ENCODE results near the gene PNCK.
A peak's percentile ranks its signal among the peaks of the same experiment; 100 is the strongest.
"Not testable (repeated sequence)": the region's sequence is repeated elsewhere in the genome, so short reads cannot be mapped to it uniquely, and the experiment has no call there.

The PNCK gene

DNA sequence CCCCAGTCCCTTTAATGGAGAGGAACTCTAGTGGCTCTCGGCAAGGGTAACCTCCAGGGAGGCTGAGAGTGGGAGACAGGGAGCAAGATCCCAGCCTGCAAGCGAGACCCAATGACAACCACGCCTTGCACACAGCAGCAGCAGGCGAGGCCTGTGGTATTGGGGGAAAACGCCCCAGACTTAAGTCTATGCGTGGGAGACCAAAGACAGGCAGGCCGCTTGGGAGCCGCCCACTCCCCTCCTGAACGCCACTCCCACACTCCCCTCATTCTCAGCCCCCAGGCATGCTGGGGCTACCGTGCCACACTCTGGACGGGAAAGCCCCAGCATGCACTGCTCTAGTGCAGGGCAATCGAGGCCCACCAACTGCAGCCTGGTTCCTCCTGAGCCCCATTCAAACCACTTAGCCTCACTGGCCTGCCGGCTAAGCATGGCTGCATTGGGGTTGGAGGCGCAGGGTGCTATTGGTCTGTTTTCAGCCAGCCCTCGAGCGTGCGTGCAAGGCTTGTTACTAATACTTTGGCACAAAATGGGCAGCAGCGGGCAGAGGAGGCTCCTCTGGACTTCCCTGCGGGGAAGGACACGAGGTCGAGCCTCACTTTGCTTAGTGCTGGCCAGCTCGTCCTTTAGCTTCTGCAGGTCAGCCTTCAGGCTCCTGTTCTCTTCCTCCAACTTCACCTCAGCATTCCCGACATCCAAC lies 28.9 kb upstream of the PNCK start:
- no peak overlapping the region for H3K4me3 Mint-ChIP-seq
- no peak for DNase-seq (ENCODE audit: low spot score in 2 of 2)
- no peak for ATAC-seq
- peaks cover 41% of the 10 kb centered on the region for H3K36me3 Mint-ChIP-seq
- H3K4me1 Mint-ChIP-seq = peaks cover 8% of the 10 kb centered on the region
- H3K9me3 Mint-ChIP-seq = no peaks in the 10 kb centered on the region
- no peak overlapping the region for H3K27ac Mint-ChIP-seq

DNA sequence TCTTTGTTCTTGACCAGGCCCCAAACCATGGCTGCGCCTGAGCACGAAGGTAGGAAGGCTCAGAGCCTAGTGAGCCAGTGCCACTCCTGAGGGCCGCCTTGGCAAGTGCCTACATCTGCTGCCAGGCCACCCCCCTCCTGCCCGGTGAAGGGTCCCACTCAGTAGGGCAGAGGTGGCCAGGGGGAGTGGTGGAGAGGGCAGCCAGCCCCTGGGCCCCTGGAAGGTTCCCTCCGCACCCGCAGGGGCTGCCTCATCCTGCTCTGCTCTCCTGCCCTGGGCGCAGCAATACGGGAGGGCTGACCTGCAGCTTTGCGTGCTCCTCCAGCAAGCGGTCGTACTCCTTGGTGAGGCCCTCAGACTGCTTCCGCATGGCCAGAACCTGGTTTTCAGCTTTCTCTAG lies 28.1 kb upstream of the PNCK start:
- DNase-seq (ENCODE audit: low spot score in 2 of 2) (no peak), ATAC-seq (no peak)
- H3K4me1 Mint-ChIP-seq = peaks cover 6% of the 10 kb centered on the region
- peaks cover 41% of the 10 kb centered on the region for H3K36me3 Mint-ChIP-seq
- H3K27ac Mint-ChIP-seq = no peak overlapping the region
- no peak overlapping the region for H3K4me3 Mint-ChIP-seq
- H3K9me3 Mint-ChIP-seq = no peaks in the 10 kb centered on the region

GRCh38 chrX:153700967-153701366 lies 27.4 kb upstream of the PNCK start:
- no peaks in the 10 kb centered on the region for H3K4me1 Mint-ChIP-seq
- ATAC-seq (no peak), DNase-seq (ENCODE audit: low spot score in 2 of 2) (no peak)
- H3K4me3 Mint-ChIP-seq = no peak overlapping the region
- peak overlapping the region; percentile 34 for H3K27ac Mint-ChIP-seq
- no peaks in the 10 kb centered on the region for H3K9me3 Mint-ChIP-seq
- H3K36me3 Mint-ChIP-seq = peaks cover 38% of the 10 kb centered on the region

- peak overlapping the region; percentile 34 for H3K27ac Mint-ChIP-seq
- H3K4me3 Mint-ChIP-seq = no peak overlapping the region
- H3K36me3 Mint-ChIP-seq = peaks cover 35% of the 10 kb centered on the region
- H3K4me1 Mint-ChIP-seq = no peaks in the 10 kb centered on the region
- H3K9me3 Mint-ChIP-seq = no peaks in the 10 kb centered on the region
- DNase-seq (ENCODE audit: low spot score in 2 of 2) (no peak), ATAC-seq (no peak)
These were observed 26.8 kb upstream of the PNCK start for GRCh38 chrX:153700376-153700945.

GRCh38 chrX:153699784-153700371 lies 26.3 kb upstream of the PNCK start:
- peaks cover 35% of the 10 kb centered on the region for H3K36me3 Mint-ChIP-seq
- ATAC-seq; H3K4me3 Mint-ChIP-seq; H3K27ac Mint-ChIP-seq; H3K4me1 Mint-ChIP-seq; H3K9me3 Mint-ChIP-seq; DNase-seq (ENCODE audit: low spot score in 2 of 2): not testable (repeated sequence)

- not testable (repeated sequence) for ATAC-seq; H3K4me1 Mint-ChIP-seq; H3K9me3 Mint-ChIP-seq; DNase-seq (ENCODE audit: low spot score in 2 of 2); H3K4me3 Mint-ChIP-seq; H3K27ac Mint-ChIP-seq
- peaks cover 35% of the 10 kb centered on the region for H3K36me3 Mint-ChIP-seq
These were observed 25.7 kb upstream of the PNCK start for GRCh38 chrX:153699210-153699783.

DNA sequence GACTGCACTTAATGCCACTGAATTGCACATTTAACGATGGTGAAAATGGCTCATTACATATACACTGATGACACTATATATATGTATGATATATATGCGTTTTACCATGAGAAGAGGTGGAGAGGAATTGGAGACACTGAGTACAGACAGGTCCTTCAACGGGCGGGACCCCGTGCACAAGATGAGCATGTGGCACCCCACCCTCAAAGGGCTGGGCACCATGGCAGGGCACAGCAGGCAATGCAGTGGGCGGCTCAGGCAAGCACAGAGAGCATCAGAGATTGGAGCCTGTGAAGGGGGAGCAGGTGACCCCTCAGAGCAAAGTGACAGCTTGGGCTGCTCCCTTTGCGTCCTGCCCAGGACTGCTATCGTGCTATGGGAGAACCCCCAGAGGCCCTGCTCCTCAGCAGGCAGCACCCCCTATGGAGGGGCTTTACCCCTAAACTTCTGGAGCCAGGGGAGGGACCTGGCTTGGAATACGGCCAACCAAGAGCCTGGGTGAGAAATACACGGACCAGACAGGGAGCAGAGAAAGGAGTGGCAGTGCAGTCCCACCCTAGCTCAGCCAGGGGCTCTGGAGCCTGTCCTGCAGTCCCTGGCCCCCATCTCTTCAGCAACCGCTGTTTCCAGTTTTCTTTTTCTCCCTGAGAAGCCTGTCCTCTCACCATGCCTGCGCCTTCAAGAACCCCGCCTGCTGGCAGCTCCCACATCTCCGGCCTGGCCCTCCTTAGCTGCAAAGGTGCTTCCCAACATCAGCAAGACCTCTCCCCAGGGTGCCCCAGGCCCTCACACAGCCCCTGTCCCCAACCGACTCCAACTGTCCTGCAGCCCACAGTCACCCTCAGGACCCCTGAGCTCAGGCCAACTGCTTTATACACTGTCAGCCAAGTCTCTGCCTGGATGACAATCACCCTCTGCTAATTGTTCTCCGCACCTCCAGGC lies 24.6 kb upstream of the PNCK start:
- Mint-ChIP-seq H3K27ac (no peak overlapping the region), H3K9me3 (no peaks in the 10 kb centered on the region)
- no peak for DNase-seq (ENCODE audit: low spot score in 2 of 2)

GRCh38 chrX:153696986-153697722 lies 23.5 kb upstream of the PNCK start:
- not testable (repeated sequence) for ATAC-seq; H3K4me3 Mint-ChIP-seq; H3K9me3 Mint-ChIP-seq; H3K4me1 Mint-ChIP-seq; DNase-seq (ENCODE audit: low spot score in 2 of 2)
- Mint-ChIP-seq H3K36me3 (peaks cover 17% of the 10 kb centered on the region), H3K27ac (peak overlapping the region; percentile 60)

More for the DNA sequence above, 24.6 kb upstream of the PNCK start:
- Mint-ChIP-seq H3K36me3 (peaks cover 28% of the 10 kb centered on the region), H3K4me3 (no peak overlapping the region), H3K4me1 (no peaks in the 10 kb centered on the region)
- no peak for ATAC-seq

DNA sequence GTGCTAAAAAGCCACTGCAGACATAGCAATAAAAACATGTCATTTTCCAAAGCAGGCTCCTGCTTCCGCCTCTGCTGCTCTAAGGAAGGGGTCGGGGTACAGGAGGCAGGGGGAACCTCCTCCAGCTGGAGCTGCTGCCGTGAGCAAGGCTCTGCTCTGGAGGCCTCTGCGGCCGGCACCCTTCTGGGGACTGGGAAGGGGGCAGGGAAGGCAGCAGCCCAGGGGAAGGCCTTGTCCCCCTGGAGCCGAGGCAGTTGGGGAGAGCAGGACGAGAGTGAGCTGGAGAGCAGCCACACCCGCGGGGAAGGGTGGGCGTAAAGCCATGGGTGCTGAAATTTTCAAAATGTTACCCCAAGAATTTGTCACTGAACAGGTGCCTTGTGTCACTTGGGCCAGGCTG lies 22.9 kb upstream of the PNCK start:
- peaks cover 13% of the 10 kb centered on the region for H3K36me3 Mint-ChIP-seq
- H3K9me3 Mint-ChIP-seq, H3K4me1 Mint-ChIP-seq: not testable (repeated sequence)

DNA sequence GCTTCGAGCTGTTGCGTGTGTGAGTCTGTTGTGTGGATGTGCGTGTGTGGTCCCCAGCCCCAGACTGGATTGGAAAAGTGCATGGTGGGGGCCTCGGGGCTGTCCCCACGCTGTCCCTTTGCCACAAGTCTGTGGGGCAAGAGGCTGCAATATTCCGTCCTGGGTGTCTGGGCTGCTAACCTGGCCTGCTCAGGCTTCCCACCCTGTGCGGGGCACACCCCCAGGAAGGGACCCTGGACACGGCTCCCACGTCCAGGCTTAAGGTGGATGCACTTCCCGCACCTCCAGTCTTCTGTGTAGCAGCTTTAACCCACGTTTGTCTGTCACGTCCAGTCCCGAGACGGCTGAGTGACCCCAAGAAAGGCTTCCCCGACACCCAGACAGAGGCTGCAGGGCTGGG lies 22.5 kb upstream of the PNCK start:
- no peak overlapping the region for H3K27ac Mint-ChIP-seq
- no peak for DNase-seq (ENCODE audit: low spot score in 2 of 2)
- H3K9me3 Mint-ChIP-seq = no peaks in the 10 kb centered on the region
- ATAC-seq = no peak
- peaks cover 10% of the 10 kb centered on the region for H3K36me3 Mint-ChIP-seq
- no peak overlapping the region for H3K4me3 Mint-ChIP-seq
- H3K4me1 Mint-ChIP-seq = no peaks in the 10 kb centered on the region

More for the DNA sequence above, 22.9 kb upstream of the PNCK start:
- H3K27ac Mint-ChIP-seq = peak overlapping the region; percentile 60
- ATAC-seq; H3K4me3 Mint-ChIP-seq; DNase-seq (ENCODE audit: low spot score in 2 of 2): not testable (repeated sequence)

GRCh38 chrX:153694687-153695270 lies 21.2 kb upstream of the PNCK start:
- Mint-ChIP-seq H3K27ac (no peak overlapping the region), H3K9me3 (no peaks in the 10 kb centered on the region), H3K4me3 (no peak overlapping the region), H3K36me3 (no peaks in the 10 kb centered on the region), H3K4me1 (no peaks in the 10 kb centered on the region)
- ATAC-seq = no peak
- no peak for DNase-seq (ENCODE audit: low spot score in 2 of 2)

GRCh38 chrX:153694256-153694655 lies 20.6 kb upstream of the PNCK start:
- DNase-seq (ENCODE audit: low spot score in 2 of 2); H3K4me1 Mint-ChIP-seq; H3K27ac Mint-ChIP-seq; H3K4me3 Mint-ChIP-seq; ATAC-seq; H3K36me3 Mint-ChIP-seq; H3K9me3 Mint-ChIP-seq: not testable (repeated sequence)

DNA sequence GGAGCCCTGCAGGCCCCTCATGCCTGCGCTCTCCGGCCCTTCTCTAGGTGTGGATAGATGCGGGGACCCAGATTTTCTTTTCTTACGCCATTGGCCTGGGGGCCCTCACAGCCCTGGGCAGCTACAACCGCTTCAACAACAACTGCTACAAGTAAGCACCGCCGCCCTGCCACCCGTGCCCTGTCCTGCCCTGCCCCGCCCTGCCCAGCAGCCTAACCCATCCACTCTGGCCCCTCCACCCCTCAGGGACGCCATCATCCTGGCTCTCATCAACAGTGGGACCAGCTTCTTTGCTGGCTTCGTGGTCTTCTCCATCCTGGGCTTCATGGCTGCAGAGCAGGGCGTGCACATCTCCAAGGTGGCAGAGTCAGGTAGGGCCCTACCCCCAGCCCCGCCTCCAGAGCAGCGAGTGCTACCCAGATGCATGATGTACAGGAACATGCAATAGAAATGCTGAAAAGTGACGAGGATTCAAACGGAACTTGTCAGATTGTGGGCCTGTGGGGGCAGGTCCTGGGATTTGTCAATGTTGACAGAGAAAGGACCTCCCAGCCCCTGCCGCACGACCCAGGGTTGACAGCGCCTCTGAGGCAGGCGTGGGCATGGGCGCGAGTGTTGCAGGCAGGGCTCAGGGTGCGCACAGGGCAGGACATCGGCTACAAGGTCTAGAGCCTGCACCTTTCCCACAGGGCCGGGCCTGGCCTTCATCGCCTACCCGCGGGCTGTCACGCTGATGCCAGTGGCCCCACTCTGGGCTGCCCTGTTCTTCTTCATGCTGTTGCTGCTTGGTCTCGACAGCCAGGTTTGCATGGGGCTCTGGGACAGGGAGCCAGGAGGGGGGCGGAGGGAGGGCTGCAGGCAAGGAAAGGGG lies 19.8 kb upstream of the PNCK start:
- H3K36me3 Mint-ChIP-seq = no peaks in the 10 kb centered on the region
- DNase-seq (ENCODE audit: low spot score in 2 of 2) (no peak), ATAC-seq (no peak)
- no peak overlapping the region for H3K27ac Mint-ChIP-seq
- no peak overlapping the region for H3K4me3 Mint-ChIP-seq
- no peaks in the 10 kb centered on the region for H3K9me3 Mint-ChIP-seq
- H3K4me1 Mint-ChIP-seq = no peaks in the 10 kb centered on the region

Measured in stimulated activated effector memory CD8-positive, alpha-beta T cell treated with anti-CD3 and anti-CD28 coated beads, Interleukin-12 subunit alpha, Interleukin-12 subunit beta, amount 100 ng/mL, for 72 hours (primary cell).